Chondrocyte (in vitro differentiated cells): ENCODE measurements around the gene ABCB9. TPM values are rescaled to one million over a fixed set of nuclear protein-coding genes. Genes with fewer than 3 reads are reported as not detected.

Experiments used
- DNase-seq: peaks from one replicate; pipeline ENCODE4 v3.0.0; 2021; ENCODE audit warnings: mixed read lengths, low spot score
- H3K27ac Mint-ChIP-seq: one replicate; pipeline ENCODE4 v1.8.0; 2021; ENCODE audit warnings: mild to moderate bottlenecking, moderate library complexity, mixed read lengths; ENCODE audit not compliant: unreplicated experiment
- H3K27me3 Mint-ChIP-seq: 2 replicates; pipeline ENCODE4 v1.8.0; 2021; ENCODE audit warnings: low read depth, mixed read lengths
- H3K36me3 Mint-ChIP-seq: 2 replicates; pipeline ENCODE4 v1.8.0; 2021; ENCODE audit warnings: low read depth, mixed read lengths
- H3K4me1 Mint-ChIP-seq: 2 replicates; pipeline ENCODE4 v1.8.0; 2021; ENCODE audit warnings: low read depth, mild to moderate bottlenecking, mixed read lengths
- H3K4me3 Mint-ChIP-seq: one replicate; pipeline ENCODE4 v1.8.0; 2021; ENCODE audit warnings: mild to moderate bottlenecking, moderate library complexity, mixed read lengths; ENCODE audit not compliant: unreplicated experiment
- H3K9me3 Mint-ChIP-seq: 2 replicates; pipeline ENCODE4 v1.8.0; 2021; ENCODE audit warnings: low read depth, mixed read lengths
- total RNA-seq: library from RNA; stranded (reverse); gene quantifications from 3 replicates; pipeline ENCODE4 v1.2.1, GENCODE V29; 2021
- TF ChIP-seq, protein P1 (sequence below): fragments of 200-600 bp; sonication (generic); IDR thresholded peaks from 2 replicates; pipeline ENCODE4 v1.5.0; 2021; ENCODE audit warnings: antibody characterized with exemption, mild to moderate bottlenecking, moderate library complexity

Gene ABCB9
- total RNA-seq, 1 donor from 2014 or later, result 14.2 TPM

DNA sequence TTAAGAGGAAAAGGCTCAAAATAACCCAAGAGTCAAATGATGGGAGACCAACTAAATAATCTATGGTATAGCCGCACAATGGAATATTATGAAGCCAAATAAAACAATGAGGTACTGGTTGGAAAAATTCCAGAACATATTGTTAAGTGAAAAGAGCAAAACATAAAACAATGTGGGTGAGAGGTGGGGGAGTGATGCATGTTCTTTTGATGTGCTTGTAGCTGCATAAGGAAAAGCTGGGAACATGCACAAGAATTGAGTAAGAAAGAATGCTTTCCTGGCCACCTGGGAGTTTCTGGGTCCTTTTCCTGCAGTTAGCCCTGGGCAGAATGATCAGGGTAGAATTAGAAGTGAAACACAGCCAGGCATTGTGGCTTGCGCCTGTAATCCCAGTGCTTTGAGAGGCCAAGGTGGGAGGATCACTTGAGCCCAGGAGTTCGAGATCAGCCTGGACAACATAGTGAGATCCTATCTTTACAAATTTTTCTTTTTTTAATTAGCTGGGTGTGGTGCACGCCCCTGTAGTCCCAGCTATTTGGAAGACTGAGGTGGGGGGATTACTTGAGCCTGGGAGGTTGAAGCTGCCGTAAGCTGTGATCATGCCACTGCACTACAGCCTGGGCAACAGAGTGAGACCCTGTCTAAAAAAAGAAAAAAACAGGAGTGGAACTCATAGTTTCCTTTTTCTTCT lies 7.9 kb downstream of the ABCB9 start:
- TF ChIP-seq, protein P1, sequence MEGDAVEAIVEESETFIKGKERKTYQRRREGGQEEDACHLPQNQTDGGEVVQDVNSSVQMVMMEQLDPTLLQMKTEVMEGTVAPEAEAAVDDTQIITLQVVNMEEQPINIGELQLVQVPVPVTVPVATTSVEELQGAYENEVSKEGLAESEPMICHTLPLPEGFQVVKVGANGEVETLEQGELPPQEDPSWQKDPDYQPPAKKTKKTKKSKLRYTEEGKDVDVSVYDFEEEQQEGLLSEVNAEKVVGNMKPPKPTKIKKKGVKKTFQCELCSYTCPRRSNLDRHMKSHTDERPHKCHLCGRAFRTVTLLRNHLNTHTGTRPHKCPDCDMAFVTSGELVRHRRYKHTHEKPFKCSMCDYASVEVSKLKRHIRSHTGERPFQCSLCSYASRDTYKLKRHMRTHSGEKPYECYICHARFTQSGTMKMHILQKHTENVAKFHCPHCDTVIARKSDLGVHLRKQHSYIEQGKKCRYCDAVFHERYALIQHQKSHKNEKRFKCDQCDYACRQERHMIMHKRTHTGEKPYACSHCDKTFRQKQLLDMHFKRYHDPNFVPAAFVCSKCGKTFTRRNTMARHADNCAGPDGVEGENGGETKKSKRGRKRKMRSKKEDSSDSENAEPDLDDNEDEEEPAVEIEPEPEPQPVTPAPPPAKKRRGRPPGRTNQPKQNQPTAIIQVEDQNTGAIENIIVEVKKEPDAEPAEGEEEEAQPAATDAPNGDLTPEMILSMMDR, result no peak
- Mint-ChIP-seq H3K4me3 (no peak overlapping the region), H3K9me3 (no peaks in the 10 kb centered on the region), H3K27me3 (no peaks in the 10 kb centered on the region), H3K27ac (no peak overlapping the region), H3K36me3 (peaks cover 5% of the 10 kb centered on the region), H3K4me1 (no peaks in the 10 kb centered on the region)
- DNase-seq, result no peak

DNA sequence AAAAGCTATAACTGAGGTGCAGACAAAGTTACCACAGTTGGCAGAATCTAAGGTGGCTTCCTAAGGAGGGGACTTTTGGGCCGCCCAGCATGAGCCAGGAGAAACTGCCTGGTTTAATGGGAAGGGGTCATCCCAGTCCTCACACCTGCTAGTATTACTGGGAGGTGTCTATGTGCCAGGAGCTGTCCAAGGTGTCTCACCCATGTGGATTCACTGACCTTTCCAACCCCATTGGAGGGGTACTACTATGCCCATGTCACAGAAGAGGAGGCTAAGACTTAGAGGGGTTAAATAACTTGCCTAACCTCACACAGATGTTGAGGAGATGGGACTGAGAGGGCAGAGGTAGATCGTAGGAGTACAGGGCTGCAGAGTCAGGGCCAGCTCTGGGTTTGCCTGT lies 10.2 kb downstream of the ABCB9 start:
- Mint-ChIP-seq H3K9me3 (no peaks in the 10 kb centered on the region), H3K4me3 (no peak overlapping the region), H3K27ac (no peak overlapping the region), H3K4me1 (peaks cover 7% of the 10 kb centered on the region), H3K36me3 (peaks cover 5% of the 10 kb centered on the region), H3K27me3 (no peaks in the 10 kb centered on the region)
- DNase-seq, result no peak
- TF ChIP-seq, protein P1, result no peak

DNA sequence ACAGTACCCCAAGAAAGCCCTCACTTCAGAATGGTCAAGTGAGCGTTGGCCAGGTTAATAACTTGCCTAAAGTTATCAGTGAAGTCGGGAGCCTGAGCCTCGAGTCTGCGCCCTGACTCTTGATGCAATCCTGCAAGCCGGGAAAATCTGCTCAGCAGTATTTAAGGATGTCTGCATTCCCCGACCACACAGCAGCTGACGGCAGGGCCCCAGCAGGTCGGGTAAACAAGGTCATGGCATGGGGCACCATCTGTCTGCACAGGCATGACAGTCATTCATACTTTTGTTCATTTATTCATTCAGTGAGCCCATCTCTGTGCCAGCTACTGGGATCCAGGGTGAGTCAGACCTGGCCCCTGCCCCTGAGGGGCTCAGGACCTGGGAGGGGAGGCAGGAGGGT lies 11.1 kb downstream of the ABCB9 start:
- H3K27me3 Mint-ChIP-seq, result no peaks in the 10 kb centered on the region
- DNase-seq, result no peak
- H3K9me3 Mint-ChIP-seq, result no peaks in the 10 kb centered on the region
- H3K4me3 Mint-ChIP-seq, result no peak overlapping the region
- peaks cover 7% of the 10 kb centered on the region for H3K4me1 Mint-ChIP-seq
- no peak overlapping the region for H3K27ac Mint-ChIP-seq
- TF ChIP-seq, protein P1, result no peak
- peaks cover 5% of the 10 kb centered on the region for H3K36me3 Mint-ChIP-seq

DNA sequence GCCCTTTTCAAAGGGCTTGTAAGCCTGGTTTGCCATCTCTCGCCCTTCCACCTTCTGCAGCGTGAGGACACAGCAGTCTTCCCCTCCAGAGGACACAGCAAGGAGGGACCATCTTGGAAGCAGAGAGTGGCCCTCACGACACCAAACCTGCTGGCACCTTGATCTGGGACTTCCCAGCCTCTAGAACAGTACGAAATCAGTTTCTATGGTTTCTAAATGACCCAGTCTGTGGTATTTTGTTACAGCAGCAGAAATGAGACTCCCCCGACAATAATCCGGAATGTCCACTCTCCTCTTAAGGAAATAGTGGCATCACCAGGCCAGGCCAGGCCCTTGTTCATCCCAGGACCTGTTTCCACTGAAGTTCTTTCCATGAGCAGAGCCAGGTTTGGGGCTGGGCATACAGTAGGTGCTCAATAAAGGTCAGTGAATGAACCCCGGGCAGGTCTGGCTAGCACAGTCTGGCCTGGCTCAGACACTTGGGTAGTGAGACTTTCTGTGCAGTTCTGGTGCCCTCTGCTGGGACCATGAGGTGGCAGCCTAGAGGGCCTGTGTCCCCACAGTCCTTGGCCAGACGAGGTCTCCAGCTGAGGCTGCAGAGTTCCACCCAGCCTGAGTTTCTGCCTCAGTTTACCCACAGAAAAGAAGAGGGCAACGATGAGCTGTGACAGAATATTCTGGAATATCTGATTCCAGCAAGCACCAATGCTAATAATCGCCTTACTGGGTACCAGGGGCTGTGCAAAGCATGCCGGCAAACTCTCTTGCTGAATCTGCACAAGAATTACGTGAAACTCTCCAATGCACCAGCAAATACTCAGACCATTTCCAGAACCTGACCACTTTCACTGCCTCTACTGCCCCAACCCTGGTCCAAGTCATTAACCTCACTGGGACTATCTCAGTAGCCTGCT lies 14.0 kb downstream of the ABCB9 start:
- H3K36me3 Mint-ChIP-seq, result peaks cover 3% of the 10 kb centered on the region
- no peak for DNase-seq
- peaks cover 16% of the 10 kb centered on the region for H3K4me1 Mint-ChIP-seq
- no peaks in the 10 kb centered on the region for H3K9me3 Mint-ChIP-seq
- TF ChIP-seq, protein P1, result peak; percentile 95
- peak overlapping the region; percentile 22 for H3K27ac Mint-ChIP-seq
- H3K4me3 Mint-ChIP-seq, result no peak overlapping the region
- no peaks in the 10 kb centered on the region for H3K27me3 Mint-ChIP-seq

DNA sequence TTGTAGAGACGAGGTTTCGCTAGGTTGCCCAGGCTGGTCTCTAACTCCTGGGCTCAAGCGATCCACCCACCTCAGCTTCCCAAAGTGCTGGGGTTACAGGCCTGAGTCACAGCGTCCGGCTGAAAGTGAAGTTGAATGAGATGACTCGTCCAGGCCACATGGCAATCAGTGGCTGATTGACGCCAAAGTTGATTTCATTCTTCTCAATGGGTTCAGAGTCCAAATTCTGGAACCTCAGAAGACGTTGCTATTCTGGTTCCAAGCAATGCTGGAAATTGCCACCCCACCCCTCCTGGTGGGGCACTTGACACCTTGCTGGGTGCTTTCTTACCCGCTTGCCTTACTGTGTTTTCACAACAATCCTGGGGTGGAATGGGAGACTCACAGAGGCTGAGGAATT lies 14.9 kb downstream of the ABCB9 start:
- H3K36me3 Mint-ChIP-seq, result peaks cover 1% of the 10 kb centered on the region
- DNase-seq, result no peak
- H3K9me3 Mint-ChIP-seq, result no peaks in the 10 kb centered on the region
- H3K4me1 Mint-ChIP-seq, result peaks cover 24% of the 10 kb centered on the region
- H3K27me3 Mint-ChIP-seq, result no peaks in the 10 kb centered on the region
- no peak overlapping the region for H3K4me3 Mint-ChIP-seq
- H3K27ac Mint-ChIP-seq, result peak overlapping the region; percentile 22
- TF ChIP-seq, protein P1, result no peak
